Measurements from ENCODE around the gene KDM8. TPM values are rescaled to one million over a fixed set of nuclear protein-coding genes. Genes with fewer than 3 reads are reported as not detected.
"Not testable (repeated sequence)": the region's sequence is repeated elsewhere in the genome, so short reads cannot be mapped to it uniquely, and the experiment has no call there.

The KDM8 gene
- total and polyA plus RNA-seq, 12 donors, result 3.4 to 14.6 (median 8.5) TPM

- Histone ChIP-seq H3K27ac (peak overlapping the region in 3 of 5 donors; percentile 45 to 84 (median 67)), H3K36me3 (replicated peaks in 1 of 2) (no peaks in the 10 kb centered on the region), H3K9me3 (replicated peaks in 1 of 3) (no peaks in the 10 kb centered on the region), H3K4me3 (no peak overlapping the region), H3K27me3 (no peaks in the 10 kb centered on the region), H3K4me1 (replicated peaks in 1 of 2) (peaks cover 32 to 64% of the 10 kb centered on the region in 2 donors)
- DNase-seq, result peak in 3 of 7 donors; percentile 9 to 48 (median 21)
- no peak for TF ChIP-seq CTCF (IDR thresholded peaks at IDR 0.05)
- TF ChIP-seq POLR2A (IDR thresholded peaks at IDR 0.05), result no peak
- intact Hi-C loops (cut with DNase I), result no loop called here
- WGBS, 4 donors, result 94 to 95% (median 94%) methylated on average over 9 to 11 of the region's 11 CpGs
Observed at GRCh38 chr16:27243725-27244362, 40.5 kb downstream of the KDM8 start.

DNA sequence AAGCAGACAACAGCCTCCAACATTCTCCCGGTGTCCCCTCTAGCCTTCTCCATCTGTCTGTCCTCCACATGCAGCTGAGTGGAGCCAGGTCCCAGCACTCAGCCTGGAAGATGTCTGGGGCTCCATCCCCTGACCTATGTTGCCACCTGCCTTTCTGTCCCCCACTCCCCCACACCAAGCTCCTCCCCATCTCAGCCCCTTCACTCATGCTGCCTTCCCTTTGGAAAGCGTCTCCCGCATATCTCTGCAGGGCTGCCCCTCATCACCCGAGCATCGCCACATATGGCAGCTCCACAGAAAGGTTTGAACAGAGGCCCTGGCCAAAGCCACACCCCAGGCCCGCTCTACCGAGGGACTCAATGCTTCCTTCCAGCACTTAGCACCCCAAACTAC lies 41.0 kb downstream of the KDM8 start:
- Histone ChIP-seq H3K4me3 (no peak overlapping the region), H3K9me3 (replicated peaks in 1 of 3) (no peaks in the 10 kb centered on the region), H3K27ac (peak overlapping the region in 3 of 5 donors; percentile 41 to 84 (median 67)), H3K36me3 (replicated peaks in 1 of 2) (no peaks in the 10 kb centered on the region), H3K27me3 (no peaks in the 10 kb centered on the region), H3K4me1 (replicated peaks in 1 of 2) (peaks cover 32 to 64% of the 10 kb centered on the region in 2 donors)
- DNase-seq, result peak in 3 of 7 donors; percentile 10 to 20 (median 17)
- WGBS, 4 donors, result 88 to 97% (median 92%) methylated on average over 7 of the region's 7 CpGs
- intact Hi-C loops (cut with DNase I), result no loop called here
- TF ChIP-seq POLR2A (IDR thresholded peaks at IDR 0.05) (no peak), CTCF (IDR thresholded peaks at IDR 0.05) (no peak)

DNA sequence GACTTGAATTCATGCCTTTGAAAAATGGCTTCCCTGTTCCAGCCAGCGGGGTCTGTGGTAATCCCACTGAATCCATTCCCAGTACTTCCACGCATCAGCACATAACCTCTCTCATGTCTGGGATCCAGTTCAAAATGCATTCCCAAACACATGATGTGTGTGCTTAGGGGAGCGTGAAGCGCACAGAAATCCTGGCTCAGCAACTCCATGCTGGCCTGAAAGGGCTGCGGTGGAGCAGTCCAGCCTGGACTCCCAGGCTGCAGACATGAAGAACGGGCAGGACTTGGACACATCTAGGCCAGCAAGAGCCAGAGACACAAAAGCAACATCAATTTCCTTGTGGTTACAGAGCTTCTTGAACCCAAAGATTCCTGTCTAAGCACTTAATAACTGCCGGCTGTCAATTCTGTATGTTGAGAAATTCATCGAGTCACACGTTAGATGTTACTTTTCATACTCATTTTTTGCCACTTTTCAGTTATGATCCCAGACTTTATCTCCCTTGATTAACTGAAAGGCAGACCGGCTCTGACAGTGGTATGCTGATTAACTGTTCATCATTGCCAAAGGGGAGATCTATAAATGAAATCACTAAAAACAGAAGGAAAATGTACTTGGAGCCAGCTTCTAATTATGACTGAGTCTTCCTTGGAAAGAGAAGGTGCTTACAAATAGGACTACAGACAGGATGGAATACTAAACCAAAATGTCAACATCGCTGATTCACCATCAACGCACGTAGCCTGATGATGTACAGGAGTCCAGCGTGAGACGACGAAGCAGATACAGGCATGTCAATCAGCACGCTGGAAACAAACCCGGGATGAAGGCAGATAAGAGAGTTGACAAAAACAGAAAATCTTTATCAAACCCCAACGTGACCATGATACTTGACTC lies 42.2 kb downstream of the KDM8 start:
- Histone ChIP-seq H3K9me3 (replicated peaks in 1 of 3) (no peaks in the 10 kb centered on the region), H3K4me1 (replicated peaks in 1 of 2) (peaks cover 32 to 63% of the 10 kb centered on the region in 2 donors), H3K36me3 (replicated peaks in 1 of 2) (no peaks in the 10 kb centered on the region), H3K27me3 (no peaks in the 10 kb centered on the region), H3K4me3 (no peak overlapping the region), H3K27ac (peak overlapping the region in 4 of 5 donors; percentile 28 to 84 (median 54))
- intact Hi-C loops (cut with DNase I), result no loop called here
- DNase-seq, result peak in 6 of 7 donors; percentile 49 to 90 (median 78)
- TF ChIP-seq CTCF (IDR thresholded peaks at IDR 0.05) (no peak), POLR2A (IDR thresholded peaks at IDR 0.05) (no peak)
- WGBS, 4 donors, result 43 to 52% (median 48%) methylated on average over 18 to 19 of the region's 19 CpGs

DNA sequence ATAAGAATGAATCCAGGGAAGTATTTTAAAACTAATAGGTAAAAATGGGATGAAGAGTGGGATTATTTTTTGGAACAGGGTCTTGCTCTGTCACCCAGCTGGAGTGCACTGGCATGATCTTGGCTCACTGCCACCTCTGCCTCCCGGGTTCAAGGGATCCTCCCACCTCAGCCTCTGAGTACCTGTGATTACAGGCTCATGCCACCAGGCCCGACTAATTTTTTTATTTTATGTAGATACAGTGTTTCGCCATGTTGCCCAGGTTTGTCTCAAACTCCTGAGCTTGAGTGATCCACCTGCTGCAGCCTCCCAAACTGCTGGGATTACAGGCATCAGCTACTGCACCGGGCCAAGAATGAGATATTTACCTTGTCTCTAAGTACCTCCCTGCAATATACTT lies 43.1 kb downstream of the KDM8 start:
- H3K27ac ChIP-seq, result peak overlapping the region in 3 of 5 donors; percentile 28 to 84 (median 67)

DNA sequence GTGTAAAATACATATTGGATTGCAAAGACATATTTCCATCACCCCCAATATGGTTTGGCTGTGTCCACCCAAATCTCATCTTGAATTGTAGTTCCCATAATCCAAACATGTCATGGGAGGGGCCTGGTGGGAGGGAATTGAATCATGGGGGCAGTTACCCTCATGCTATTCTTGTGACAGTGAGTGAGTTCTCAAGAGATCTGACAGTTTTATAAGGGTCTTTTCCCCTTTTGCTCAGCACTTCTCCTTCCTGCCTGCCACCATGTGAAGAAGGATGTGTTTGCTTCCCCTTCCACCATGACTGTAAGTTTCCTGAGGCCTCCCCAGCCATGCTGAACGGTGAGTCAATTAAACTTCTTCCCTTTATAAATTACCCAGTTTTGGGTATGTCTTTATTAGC lies 43.8 kb downstream of the KDM8 start:
- H3K27ac ChIP-seq, result peak overlapping the region in 2 of 5 donors; percentile 67 to 84
- peaks cover 28 to 48% of the 10 kb centered on the region in 2 donors for H3K4me1 ChIP-seq (replicated peaks in 1 of 2)

More for the DNA sequence above, 43.1 kb downstream of the KDM8 start:
- Histone ChIP-seq H3K27me3 (no peaks in the 10 kb centered on the region), H3K4me1 (replicated peaks in 1 of 2) (peaks cover 30 to 55% of the 10 kb centered on the region in 2 donors), H3K4me3 (no peak overlapping the region), H3K9me3 (replicated peaks in 1 of 3) (no peaks in the 10 kb centered on the region), H3K36me3 (replicated peaks in 1 of 2) (no peaks in the 10 kb centered on the region)
- DNase-seq, result peak in 2 of 7 donors; percentile 25 to 53
- no peak for TF ChIP-seq CTCF (IDR thresholded peaks at IDR 0.05)
- intact Hi-C loops (cut with DNase I), result no loop called here
- 70 to 76% (median 73%) methylated on average over 4 of the region's 4 CpGs for WGBS, 4 donors

More for the DNA sequence above, 43.8 kb downstream of the KDM8 start:
- 59 to 94% (median 79%) methylated on average over 1 of the region's 1 CpG for WGBS, 4 donors
- H3K36me3 ChIP-seq (replicated peaks in 1 of 2); intact Hi-C loops (cut with DNase I); H3K4me3 ChIP-seq; H3K9me3 ChIP-seq (replicated peaks in 1 of 3); H3K27me3 ChIP-seq: not testable (repeated sequence)
- DNase-seq, result peak in 1 of 7 donors; percentile 43

Measured in adrenal gland (tissue), 12 donors.